Endodermal cell (in vitro differentiated cells): ENCODE measurements around the gene C2orf68. TPM values are rescaled to one million over a fixed set of nuclear protein-coding genes. Genes with fewer than 3 reads are reported as not detected.

Experiments used
- DNase-seq: peaks from one replicate; pipeline ENCODE4 v3.0.0-alpha.2; 2017
- H3K27ac ChIP-seq: 2 replicates; pipeline ENCODE4 v1.5.1; 2013; ENCODE audit warnings: mild to moderate bottlenecking, low read depth, low read length, moderate library complexity
- H3K27me3 ChIP-seq: 2 replicates; pipeline ENCODE4 v1.6.1; 2013; ENCODE audit warnings: mild to moderate bottlenecking, low read length, moderate library complexity; ENCODE audit not compliant: insufficient read depth, control insufficient read depth, poor library complexity, severe bottlenecking
- H3K36me3 ChIP-seq: 2 replicates; pipeline ENCODE4 v1.7.0; 2013; ENCODE audit warnings: mild to moderate bottlenecking, low read length, moderate library complexity; ENCODE audit not compliant: control insufficient read depth, insufficient read depth
- H3K4me1 ChIP-seq: one replicate; pipeline ENCODE4 v1.7.0; 2013; ENCODE audit warnings: low read length; ENCODE audit not compliant: control insufficient read depth, insufficient read depth
- H3K4me3 ChIP-seq: 2 replicates; pipeline ENCODE4 v1.5.1; 2013; ENCODE audit warnings: mild to moderate bottlenecking, low read length, moderate library complexity
- H3K9ac ChIP-seq: 2 replicates; pipeline ENCODE4 v1.6.1; 2013; ENCODE audit warnings: mild to moderate bottlenecking, low read length, moderate library complexity; ENCODE audit not compliant: poor library complexity, severe bottlenecking; ENCODE audit errors: extremely low read depth
- H3K9me3 ChIP-seq: 2 replicates; pipeline ENCODE4 v1.6.1; 2013; ENCODE audit warnings: mild to moderate bottlenecking, low read length, moderate library complexity; ENCODE audit not compliant: control insufficient read depth
- H3K27ac Mint-ChIP-seq: 2 replicates; pipeline ENCODE4 v1.8.0; 2020; ENCODE audit warnings: mixed read lengths
- H3K27me3 Mint-ChIP-seq: 2 replicates; pipeline ENCODE4 v1.8.0; 2021; ENCODE audit warnings: mild to moderate bottlenecking, mixed read lengths; ENCODE audit not compliant: insufficient read depth
- H3K36me3 Mint-ChIP-seq: 2 replicates; pipeline ENCODE4 v1.8.0; 2020; ENCODE audit warnings: low read depth, mixed read lengths
- H3K4me1 Mint-ChIP-seq: 2 replicates; pipeline ENCODE4 v1.8.0; 2020; ENCODE audit warnings: mixed read lengths
- H3K4me3 Mint-ChIP-seq: 2 replicates; pipeline ENCODE4 v1.8.0; 2020; ENCODE audit warnings: mild to moderate bottlenecking, moderate library complexity, mixed read lengths
- H3K9me3 Mint-ChIP-seq: 2 replicates; pipeline ENCODE4 v1.8.0; 2020; ENCODE audit warnings: mild to moderate bottlenecking, mixed read lengths
- CTCF ChIP-seq: fragments of 200-600 bp; sonication (generic); conservative IDR thresholded peaks from 2 replicates; pipeline ENCODE4 v1.5.0; 2021; ENCODE audit warnings: antibody characterized with exemption, mild to moderate bottlenecking
- WGBS, 2 experiments: methylation state at CpG; one replicate each; pipeline versions ENCODE4 v1.1.5 to v1.1.7; 2013; ENCODE audit warnings: missing lambda C conversion rate in 2 of 2, mixed read lengths in 1 of 2; ENCODE audit not compliant: insufficient coverage in 1 of 2, insufficient read length in 1 of 2; 5-methylcytosine and 5-hydroxymethylcytosine counted together
- total RNA-seq, 2 donors: library from RNA; stranded (reverse); fragmentation: NEBNext Ultra II Directional in 1 of 2; extraction: Animal tissue kit (Norgen Biotek cat#: 25700) in 1 of 2; gene quantifications; 2 replicates in 1 of 2; 3 replicates in 1 of 2; pipeline ENCODE4 v1.2.1, GENCODE V29; 2021

Gene C2orf68
- total RNA-seq, 2 donors from 2014 or later = 63.2 to 66.5 TPM

- Histone ChIP-seq H3K4me3 (peak within 1 kb of the TSS; percentile 81), H3K9ac (peak within 1 kb of the TSS; percentile 54), H3K27ac (peak within 1 kb of the TSS; percentile 25), H3K36me3 (peaks cover 44% of the 10 kb centered on the region), H3K9me3 (no peaks in the 10 kb centered on the region), H3K4me1 (peaks cover 15% of the 10 kb centered on the region), H3K27me3 (no peaks in the 10 kb centered on the region)
- 0% methylated on average over 38 to 73 of the region's 73 CpGs for WGBS, 2 experiments
- TF ChIP-seq CTCF = peak; percentile 65
- peaks cover 12% of the 10 kb centered on the region for H3K4me1 Mint-ChIP-seq
- DNase-seq = peak; percentile 94
- no peaks in the 10 kb centered on the region for H3K9me3 Mint-ChIP-seq
- H3K27me3 Mint-ChIP-seq = no peaks in the 10 kb centered on the region
- H3K36me3 Mint-ChIP-seq = peaks cover 16% of the 10 kb centered on the region
- peak within 1 kb of the TSS; percentile 84 for H3K4me3 Mint-ChIP-seq
- H3K27ac Mint-ChIP-seq = peak within 1 kb of the TSS; percentile 90
Measured at GRCh38 chr2:85602476-85603234, 9.2 kb downstream of the C2orf68 start, which contains the start of gene TMEM150A. Gene TMEM150A (minus strand): TSS chr2:85602698. CDS start chr2:85601948, 750 bp downstream.

GRCh38 chr2:85601771-85602475 lies 9.9 kb downstream of the C2orf68 start:
- no peaks in the 10 kb centered on the region for H3K9me3 Mint-ChIP-seq
- Histone ChIP-seq H3K36me3 (peaks cover 45% of the 10 kb centered on the region), H3K4me1 (peaks cover 15% of the 10 kb centered on the region), H3K9ac (peak overlapping the region; percentile 54), H3K9me3 (no peaks in the 10 kb centered on the region), H3K4me3 (peak overlapping the region; percentile 81), H3K27ac (no peak overlapping the region), H3K27me3 (no peaks in the 10 kb centered on the region)
- TF ChIP-seq CTCF = no peak
- H3K4me3 Mint-ChIP-seq = peak overlapping the region; percentile 84
- DNase-seq = no peak
- H3K36me3 Mint-ChIP-seq = peaks cover 21% of the 10 kb centered on the region
- peaks cover 12% of the 10 kb centered on the region for H3K4me1 Mint-ChIP-seq
- 12 to 13% methylated on average over 5 to 36 of the region's 36 CpGs for WGBS, 2 experiments
- peak overlapping the region; percentile 10 for H3K27ac Mint-ChIP-seq
- H3K27me3 Mint-ChIP-seq = no peaks in the 10 kb centered on the region

GRCh38 chr2:85600951-85601770 lies 10.7 kb downstream of the C2orf68 start:
- Mint-ChIP-seq H3K4me1 (peaks cover 18% of the 10 kb centered on the region), H3K27me3 (no peaks in the 10 kb centered on the region), H3K36me3 (peaks cover 26% of the 10 kb centered on the region), H3K9me3 (no peaks in the 10 kb centered on the region), H3K4me3 (peak overlapping the region; percentile 84), H3K27ac (peak overlapping the region; percentile 10)
- peaks cover 44% of the 10 kb centered on the region for H3K36me3 ChIP-seq
- peaks cover 15% of the 10 kb centered on the region for H3K4me1 ChIP-seq
- H3K27me3 ChIP-seq = no peaks in the 10 kb centered on the region
- peak; percentile 35 for DNase-seq
- H3K9ac ChIP-seq = peak overlapping the region; percentile 54
- 90 to 95% methylated on average over 4 to 6 of the region's 6 CpGs for WGBS, 2 experiments
- no peak overlapping the region for H3K27ac ChIP-seq
- H3K9me3 ChIP-seq = no peaks in the 10 kb centered on the region
- no peak for TF ChIP-seq CTCF
- peak overlapping the region; percentile 81 for H3K4me3 ChIP-seq
